ENCODE data around the gene ERF.

GRCh38 chr19:42277821-42278451 lies 23.0 kb upstream of the ERF start:
- TF ChIP-seq EP300 (IDR thresholded peaks at IDR 0.05): no peak
- TF ChIP-seq, protein P1, sequence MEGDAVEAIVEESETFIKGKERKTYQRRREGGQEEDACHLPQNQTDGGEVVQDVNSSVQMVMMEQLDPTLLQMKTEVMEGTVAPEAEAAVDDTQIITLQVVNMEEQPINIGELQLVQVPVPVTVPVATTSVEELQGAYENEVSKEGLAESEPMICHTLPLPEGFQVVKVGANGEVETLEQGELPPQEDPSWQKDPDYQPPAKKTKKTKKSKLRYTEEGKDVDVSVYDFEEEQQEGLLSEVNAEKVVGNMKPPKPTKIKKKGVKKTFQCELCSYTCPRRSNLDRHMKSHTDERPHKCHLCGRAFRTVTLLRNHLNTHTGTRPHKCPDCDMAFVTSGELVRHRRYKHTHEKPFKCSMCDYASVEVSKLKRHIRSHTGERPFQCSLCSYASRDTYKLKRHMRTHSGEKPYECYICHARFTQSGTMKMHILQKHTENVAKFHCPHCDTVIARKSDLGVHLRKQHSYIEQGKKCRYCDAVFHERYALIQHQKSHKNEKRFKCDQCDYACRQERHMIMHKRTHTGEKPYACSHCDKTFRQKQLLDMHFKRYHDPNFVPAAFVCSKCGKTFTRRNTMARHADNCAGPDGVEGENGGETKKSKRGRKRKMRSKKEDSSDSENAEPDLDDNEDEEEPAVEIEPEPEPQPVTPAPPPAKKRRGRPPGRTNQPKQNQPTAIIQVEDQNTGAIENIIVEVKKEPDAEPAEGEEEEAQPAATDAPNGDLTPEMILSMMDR (IDR thresholded peaks at IDR 0.05): no peak
- no peak for TF ChIP-seq POLR2A (IDR thresholded peaks at IDR 0.05)

Data from sigmoid colon (tissue), 4 donors.